T-helper 1 cell treated with Interleukin-12 subunit alpha and Interleukin-12 subunit beta and Interleukin-4 antibody, amounts not matched to agents 30 μg/mL and 1 μg/mL, for 36 hours (primary cell): ENCODE data around the gene NEURL1.
"Not testable (repeated sequence)": the region's sequence is repeated elsewhere in the genome, so short reads cannot be mapped to it uniquely, and the experiment has no call there.

Experiments used
- H3K27ac Mint-ChIP-seq: one replicate; pipeline ENCODE4 v1.8.0; 2021; ENCODE audit warnings: mild to moderate bottlenecking, mixed read lengths
- H3K27me3 Mint-ChIP-seq: one replicate; pipeline ENCODE4 v1.8.0; 2021; ENCODE audit warnings: low read depth, mixed read lengths
- H3K36me3 Mint-ChIP-seq: one replicate; pipeline ENCODE4 v1.8.0; 2021; ENCODE audit warnings: low read depth, mixed read lengths
- H3K4me1 Mint-ChIP-seq: one replicate; pipeline ENCODE4 v1.8.0; 2021; ENCODE audit warnings: low read depth, mixed read lengths
- H3K4me3 Mint-ChIP-seq: one replicate; pipeline ENCODE4 v1.8.0; 2021; ENCODE audit warnings: mild to moderate bottlenecking, moderate library complexity, mixed read lengths
- H3K9me3 Mint-ChIP-seq: one replicate; pipeline ENCODE4 v1.8.0; 2021; ENCODE audit warnings: mixed read lengths

NEURL1 gene

GRCh38 chr10:103605359-103606096 is 112.0 kb downstream of the NEURL1 start:
- no peaks in the 10 kb centered on the region for H3K9me3 Mint-ChIP-seq
- H3K27ac Mint-ChIP-seq = no peak overlapping the region
- H3K4me1 Mint-ChIP-seq = no peaks in the 10 kb centered on the region
- H3K4me3 Mint-ChIP-seq = no peak overlapping the region
- peaks cover 14% of the 10 kb centered on the region for H3K36me3 Mint-ChIP-seq
- no peaks in the 10 kb centered on the region for H3K27me3 Mint-ChIP-seq

- H3K27me3 Mint-ChIP-seq, H3K4me1 Mint-ChIP-seq, H3K4me3 Mint-ChIP-seq, H3K27ac Mint-ChIP-seq, H3K9me3 Mint-ChIP-seq: not testable (repeated sequence)
- H3K36me3 Mint-ChIP-seq = peaks cover 14% of the 10 kb centered on the region
Measured at GRCh38 chr10:103606097-103606438, 112.6 kb downstream of the NEURL1 start.

- H3K27me3 Mint-ChIP-seq, H3K9me3 Mint-ChIP-seq, H3K4me1 Mint-ChIP-seq, H3K27ac Mint-ChIP-seq, H3K4me3 Mint-ChIP-seq: not testable (repeated sequence)
- peaks cover 14% of the 10 kb centered on the region for H3K36me3 Mint-ChIP-seq
Measured at GRCh38 chr10:103607051-103607450, 113.5 kb downstream of the NEURL1 start.

- not testable (repeated sequence) for H3K36me3 Mint-ChIP-seq, H3K9me3 Mint-ChIP-seq, H3K27ac Mint-ChIP-seq, H3K4me3 Mint-ChIP-seq, H3K4me1 Mint-ChIP-seq, H3K27me3 Mint-ChIP-seq
Measured at GRCh38 chr10:103608056-103608455, 114.6 kb downstream of the NEURL1 start.

DNA sequence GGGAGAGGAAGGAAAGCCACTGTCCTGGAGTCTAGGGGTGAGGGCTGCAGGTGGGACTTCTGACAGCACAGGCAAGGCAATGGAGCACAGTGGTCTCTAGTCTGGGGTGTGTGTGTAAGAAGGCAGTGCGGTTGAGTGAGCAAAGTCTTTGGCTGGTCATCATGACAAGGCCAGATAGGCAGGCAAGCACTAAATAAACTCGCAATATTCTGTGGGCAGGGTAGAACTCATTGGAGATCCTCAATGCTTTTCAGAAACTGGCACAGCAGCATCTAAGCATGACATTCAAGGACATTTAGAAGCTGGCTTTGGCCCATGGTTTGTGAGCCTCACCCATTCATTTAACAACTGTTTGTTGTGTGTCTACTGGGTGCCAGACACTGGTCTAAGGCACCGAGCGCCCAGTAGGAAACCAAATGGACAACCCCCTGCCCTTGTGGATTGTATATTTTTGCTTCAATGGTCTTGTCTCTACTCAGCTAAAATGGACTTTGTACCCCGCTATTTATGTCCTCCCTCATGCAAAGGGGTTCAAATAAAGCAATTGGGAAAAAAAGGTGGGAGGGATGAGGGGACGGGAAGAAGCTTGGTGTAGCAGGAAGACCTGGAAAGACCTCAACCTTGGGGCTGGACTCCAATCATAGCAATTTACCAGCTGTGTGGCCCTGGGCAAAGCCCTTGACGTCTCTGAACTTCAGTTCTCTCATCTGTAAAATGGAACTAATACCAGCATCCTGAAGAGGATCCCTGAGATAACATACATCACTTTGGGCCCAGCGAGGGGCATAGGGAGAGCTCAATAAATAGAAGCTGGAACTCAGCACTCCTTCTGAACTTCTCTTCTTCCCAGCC is 116.0 kb downstream of the NEURL1 start:
- peaks cover 2% of the 10 kb centered on the region for H3K4me1 Mint-ChIP-seq
- H3K4me3 Mint-ChIP-seq = no peak overlapping the region
- H3K9me3 Mint-ChIP-seq = no peaks in the 10 kb centered on the region
- peaks cover 8% of the 10 kb centered on the region for H3K36me3 Mint-ChIP-seq
- no peaks in the 10 kb centered on the region for H3K27me3 Mint-ChIP-seq
- no peak overlapping the region for H3K27ac Mint-ChIP-seq

GRCh38 chr10:103610083-103610472 is 116.6 kb downstream of the NEURL1 start:
- Mint-ChIP-seq H3K4me3 (no peak overlapping the region), H3K4me1 (peaks cover 5% of the 10 kb centered on the region), H3K27me3 (no peaks in the 10 kb centered on the region), H3K27ac (no peak overlapping the region), H3K9me3 (no peaks in the 10 kb centered on the region), H3K36me3 (peaks cover 8% of the 10 kb centered on the region)

DNA sequence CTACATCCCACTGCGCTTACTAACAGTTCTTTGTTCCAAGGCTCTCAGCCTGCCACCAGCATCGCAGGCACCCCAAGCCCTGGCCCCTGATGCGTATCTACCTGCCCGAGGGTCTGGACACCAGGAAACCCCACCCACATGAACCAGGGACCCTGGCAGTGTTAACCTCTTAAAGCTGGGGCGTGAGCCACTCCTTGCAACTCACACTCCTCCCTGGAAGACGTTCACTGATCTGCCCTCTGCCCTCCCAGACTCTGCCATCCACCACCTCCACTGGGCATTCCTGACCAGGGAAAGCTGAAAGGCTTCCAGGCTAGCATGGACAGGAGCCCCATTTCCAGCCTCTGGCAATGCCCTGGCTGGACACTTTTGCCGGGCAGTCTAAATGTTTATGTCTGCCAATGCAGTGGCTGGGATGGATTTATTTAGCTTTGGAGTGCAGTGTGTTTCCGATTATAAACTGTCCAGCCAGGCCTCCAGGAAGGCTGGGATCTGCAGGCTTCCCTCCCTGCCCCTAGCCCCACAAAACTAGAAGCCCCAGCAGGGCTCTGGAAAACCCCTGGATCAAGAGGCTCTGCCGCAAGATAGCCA is 117.5 kb downstream of the NEURL1 start:
- Mint-ChIP-seq H3K9me3 (no peaks in the 10 kb centered on the region), H3K27me3 (no peaks in the 10 kb centered on the region), H3K27ac (no peak overlapping the region), H3K4me3 (no peak overlapping the region), H3K36me3 (peaks cover 7% of the 10 kb centered on the region), H3K4me1 (peaks cover 5% of the 10 kb centered on the region)

DNA sequence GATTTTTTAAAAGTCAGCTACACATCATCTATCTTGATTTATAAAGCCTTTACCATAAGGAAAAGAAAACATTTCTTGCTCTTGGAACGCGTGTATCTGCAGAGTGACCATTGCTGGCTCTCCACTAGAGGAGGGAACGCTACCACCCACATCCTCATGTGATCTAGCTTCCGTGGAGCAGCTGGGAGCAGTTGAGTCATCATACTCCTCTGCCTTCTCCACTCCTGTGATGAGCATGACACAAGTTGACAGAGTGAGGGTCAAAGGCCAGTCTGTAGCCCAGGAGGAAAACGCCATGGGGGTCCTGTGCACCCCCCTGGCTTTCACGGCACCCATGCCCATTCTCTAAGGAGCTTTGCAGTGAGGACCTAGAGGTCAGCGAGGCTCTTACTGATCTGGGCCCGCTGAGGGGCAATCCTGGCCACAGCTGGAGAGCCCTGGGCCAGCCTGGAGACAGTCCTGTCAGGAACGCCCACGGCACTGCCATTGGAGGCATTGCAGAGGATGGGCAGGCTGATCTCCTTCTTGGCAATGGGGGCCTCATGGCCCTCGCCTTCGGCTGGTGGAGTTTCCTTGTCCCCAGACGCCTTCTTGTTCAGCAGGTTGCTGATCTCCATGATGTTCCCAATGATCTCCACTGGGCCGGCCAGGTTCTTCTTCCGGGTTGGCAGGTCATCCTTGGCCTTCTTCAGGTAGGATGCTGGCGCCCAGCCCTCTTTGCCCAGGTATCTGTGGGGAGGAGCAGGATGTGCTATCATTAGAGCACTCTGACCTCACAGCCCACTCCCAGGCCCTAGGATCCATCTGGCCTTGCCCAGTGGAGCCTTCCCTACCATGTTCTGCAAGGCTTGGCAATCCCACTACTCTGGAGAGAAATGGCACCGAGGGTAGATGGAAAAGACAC is 119.2 kb downstream of the NEURL1 start:
- Mint-ChIP-seq H3K9me3 (no peaks in the 10 kb centered on the region), H3K27ac (no peak overlapping the region), H3K27me3 (no peaks in the 10 kb centered on the region), H3K36me3 (peaks cover 5% of the 10 kb centered on the region), H3K4me3 (no peak overlapping the region), H3K4me1 (peaks cover 5% of the 10 kb centered on the region)

DNA sequence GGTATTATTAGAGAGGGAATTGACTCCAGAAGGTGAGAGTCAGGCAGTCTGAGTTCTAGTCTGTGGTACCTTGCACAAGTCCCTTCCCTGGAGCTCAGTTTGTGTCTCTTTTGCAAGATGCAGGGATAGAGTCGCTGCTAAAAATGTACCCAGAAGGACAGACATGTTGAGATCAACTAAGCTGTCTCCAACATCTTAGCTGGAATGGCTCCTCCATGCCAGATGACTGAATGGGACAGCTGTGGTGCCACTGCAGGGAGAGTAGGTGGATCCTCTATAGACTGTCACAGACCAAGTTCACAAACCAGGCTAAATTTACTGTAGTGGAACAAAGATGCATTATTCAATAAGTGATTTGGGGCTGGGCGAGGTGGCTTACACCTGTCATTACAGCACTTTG is 120.1 kb downstream of the NEURL1 start:
- Mint-ChIP-seq H3K27ac (no peak overlapping the region), H3K9me3 (no peaks in the 10 kb centered on the region), H3K4me3 (no peak overlapping the region), H3K4me1 (peaks cover 5% of the 10 kb centered on the region), H3K27me3 (no peaks in the 10 kb centered on the region), H3K36me3 (peaks cover 5% of the 10 kb centered on the region)

DNA sequence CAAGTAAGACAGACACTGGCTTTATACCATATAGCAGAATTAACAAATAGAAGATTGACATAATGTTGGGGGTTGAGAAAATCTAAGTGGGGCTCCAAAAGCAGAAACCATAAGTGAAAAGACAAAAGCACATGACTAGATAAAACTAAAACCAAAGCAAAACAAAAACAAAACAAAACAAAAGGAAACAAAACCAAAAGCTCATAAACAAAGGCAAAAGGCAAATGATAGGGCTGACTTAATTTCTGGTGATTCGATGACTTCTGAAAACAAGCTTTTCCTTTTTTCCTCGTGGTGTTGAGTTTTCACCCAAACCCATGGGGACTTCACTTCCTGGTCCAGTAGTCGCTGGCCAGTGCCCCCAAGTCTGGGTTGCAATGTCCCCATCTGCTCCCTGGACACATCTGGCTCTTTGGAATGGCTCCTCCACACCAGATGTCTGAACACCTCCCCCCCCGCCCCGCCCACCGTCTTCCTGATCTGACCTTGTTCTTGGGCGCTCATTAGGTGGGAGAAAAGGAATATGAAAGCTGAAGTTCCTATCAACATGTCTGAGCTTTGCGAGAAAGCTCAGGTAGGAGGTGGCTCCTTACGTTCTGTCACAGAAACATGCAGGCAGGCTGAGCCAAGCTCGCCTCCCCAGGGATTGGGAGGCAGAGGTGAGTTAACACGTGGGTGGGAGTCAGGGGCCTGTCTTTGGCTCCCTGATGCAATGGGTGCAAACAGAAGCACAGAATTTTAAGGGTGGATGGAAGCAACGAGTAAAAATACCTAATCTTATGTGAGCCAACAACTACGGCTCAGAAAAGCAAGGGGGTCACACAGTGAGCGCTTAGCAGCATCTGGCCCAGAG is 121.0 kb downstream of the NEURL1 start:
- Mint-ChIP-seq H3K27me3 (no peaks in the 10 kb centered on the region), H3K9me3 (no peaks in the 10 kb centered on the region), H3K27ac (no peak overlapping the region), H3K4me1 (peaks cover 5% of the 10 kb centered on the region), H3K36me3 (peaks cover 5% of the 10 kb centered on the region), H3K4me3 (no peak overlapping the region)

DNA sequence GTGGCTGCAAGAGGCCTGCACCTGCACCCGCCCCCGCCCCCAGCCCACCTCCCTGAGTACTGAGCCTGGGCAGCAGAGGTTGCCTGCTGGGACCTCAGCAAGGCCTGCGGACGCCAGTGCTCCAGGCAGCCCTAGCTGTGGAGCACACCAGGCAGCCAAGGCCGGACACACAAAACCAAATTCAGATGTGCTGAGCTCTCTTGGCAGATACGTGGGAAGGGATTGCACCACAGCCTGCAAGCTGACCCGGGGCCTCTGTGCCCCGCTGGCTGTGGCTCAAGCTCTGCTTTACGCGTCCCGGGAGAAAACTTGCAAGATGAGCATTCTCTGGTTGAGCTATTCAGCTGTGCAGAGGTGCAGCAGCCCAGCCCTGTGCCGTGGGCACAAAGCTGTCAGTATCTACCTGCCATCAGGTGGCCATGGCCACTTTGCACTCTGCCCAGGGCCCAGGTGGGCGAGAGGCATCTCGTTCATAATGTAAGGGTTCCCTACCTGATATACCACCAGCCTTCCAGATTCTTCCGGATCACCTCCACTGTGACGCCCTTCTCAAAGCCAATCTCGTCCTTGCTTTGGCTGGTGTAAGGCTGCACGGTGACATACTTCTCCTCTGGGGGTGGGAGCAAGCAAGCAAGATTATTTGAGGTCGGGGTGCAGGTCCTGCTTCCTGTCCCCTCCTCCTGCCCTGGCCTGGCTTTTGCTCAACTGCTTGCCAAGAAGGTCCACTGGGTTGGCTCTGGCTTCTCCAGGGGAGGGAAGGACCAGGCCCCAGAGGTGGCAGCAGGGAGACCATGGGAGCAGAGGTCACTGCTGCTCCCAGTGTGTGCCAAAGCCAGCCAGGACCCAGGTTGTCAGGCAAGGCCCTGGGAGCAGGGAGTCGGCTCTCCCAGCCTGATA is 123.4 kb downstream of the NEURL1 start:
- Mint-ChIP-seq H3K4me3 (no peak overlapping the region), H3K27me3 (no peaks in the 10 kb centered on the region), H3K27ac (no peak overlapping the region), H3K4me1 (peaks cover 5% of the 10 kb centered on the region), H3K9me3 (no peaks in the 10 kb centered on the region), H3K36me3 (peaks cover 5% of the 10 kb centered on the region)

DNA sequence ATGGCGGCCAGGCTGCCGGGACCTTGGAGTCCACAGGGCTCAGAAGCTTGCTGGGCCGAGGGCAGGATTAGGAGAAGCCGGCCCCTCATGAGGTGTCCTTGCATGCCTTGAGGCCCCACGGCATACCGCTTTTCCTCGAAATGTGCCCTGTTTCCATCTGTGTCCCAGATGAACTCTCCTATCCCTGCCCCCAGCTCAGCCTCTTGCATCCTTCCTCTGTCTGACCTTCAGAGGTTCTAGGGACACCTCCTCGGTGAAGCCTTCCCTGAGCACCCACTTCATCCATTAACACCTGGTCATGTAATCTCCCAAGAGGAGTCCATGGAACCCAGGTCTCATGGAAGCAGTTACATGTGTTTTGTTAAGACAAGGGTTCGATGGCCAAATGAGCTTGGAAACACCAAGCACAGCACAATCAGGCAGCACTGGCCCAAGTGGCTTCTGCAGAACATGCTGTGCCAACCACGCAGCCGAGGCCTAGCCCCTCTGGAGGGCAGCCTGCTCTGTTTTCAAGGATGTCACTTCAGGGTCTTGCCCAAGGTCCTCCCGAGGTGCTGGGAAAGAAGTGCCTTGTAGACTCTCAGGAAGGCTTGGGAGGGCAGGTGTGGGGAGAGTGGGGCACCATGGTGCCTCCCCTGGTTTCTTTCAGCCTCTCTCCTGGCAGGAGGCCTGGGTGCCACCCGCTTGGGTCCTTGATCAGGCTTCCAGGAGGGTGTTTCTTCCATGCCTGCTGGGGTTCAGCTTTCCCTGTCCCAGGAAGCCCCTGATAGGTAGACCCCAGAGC is 124.3 kb downstream of the NEURL1 start:
- no peaks in the 10 kb centered on the region for H3K9me3 Mint-ChIP-seq
- H3K27ac Mint-ChIP-seq = no peak overlapping the region
- H3K36me3 Mint-ChIP-seq = peaks cover 7% of the 10 kb centered on the region
- H3K27me3 Mint-ChIP-seq = no peaks in the 10 kb centered on the region
- no peak overlapping the region for H3K4me3 Mint-ChIP-seq
- H3K4me1 Mint-ChIP-seq = peaks cover 5% of the 10 kb centered on the region
